Natural killer cell treated with Interleukin-12 subunit alpha and Interleukin-12 subunit beta and Interleukin-15 and Interleukin-18, amount 100 ng/mL, for 72 hours (primary cell): Measurements from ENCODE around the gene FLACC1. TPM values are rescaled to one million over a fixed set of nuclear protein-coding genes. Genes with fewer than 3 reads are reported as not detected.

ENCODE experiments used
- ATAC-seq, 2 donors: fragments of 150-1000 bp; cut with Tn5 transposase in 1 of 2; sonication (Bioruptor Pico), chemical (Tn5 transposase) in 1 of 2; 2 replicates each; pipeline ENCODE4 v1.10.0; 2021
- DNase-seq: peaks from one replicate; pipeline ENCODE4 v3.0.0; 2022; ENCODE audit warnings: low spot score
- H3K27ac Mint-ChIP-seq, 2 donors: 1 replicate in 1 of 2; 2 replicates in 1 of 2; pipeline ENCODE4 v1.8.0; 2022; ENCODE audit warnings: mixed read lengths in 2 of 2, mild to moderate bottlenecking in 1 of 2, moderate library complexity in 1 of 2
- H3K27me3 Mint-ChIP-seq, 2 donors: 1 replicate in 1 of 2; 2 replicates in 1 of 2; pipeline ENCODE4 v1.8.0; 2022; ENCODE audit warnings: mixed read lengths in 2 of 2
- H3K36me3 Mint-ChIP-seq: one replicate; pipeline ENCODE4 v1.8.0; 2022; ENCODE audit warnings: mixed read lengths
- H3K4me1 Mint-ChIP-seq, 2 donors: 1 replicate in 1 of 2; 2 replicates in 1 of 2; pipeline ENCODE4 v1.8.0; 2022; ENCODE audit warnings: low read depth in 2 of 2, mixed read lengths in 2 of 2, mild to moderate bottlenecking in 1 of 2
- H3K4me3 Mint-ChIP-seq: one replicate; pipeline ENCODE4 v1.8.0; 2022; ENCODE audit warnings: mixed read lengths
- H3K9me3 Mint-ChIP-seq: 2 replicates; pipeline ENCODE4 v1.8.0; 2022; ENCODE audit warnings: mixed read lengths
- total RNA-seq, 2 donors: library from RNA; stranded (reverse); gene quantifications; one replicate each; pipeline ENCODE4 v1.2.3, GENCODE V29; 2022

The FLACC1 gene
- total RNA-seq, 2 donors from 2014 or later, result 3.4 to 4.0 TPM

- DNase-seq (no peak), ATAC-seq (no peak)
- H3K4me3 Mint-ChIP-seq, result peak overlapping the region; percentile 93
- no peaks in the 10 kb centered on the region for H3K9me3 Mint-ChIP-seq
- H3K27ac Mint-ChIP-seq, result peak overlapping the region; percentile 93 to 98
- H3K27me3 Mint-ChIP-seq, result no peaks in the 10 kb centered on the region
- H3K36me3 Mint-ChIP-seq, result peaks cover 10% of the 10 kb centered on the region
- peaks cover 72 to 89% of the 10 kb centered on the region in 2 donors for H3K4me1 Mint-ChIP-seq
Observed at GRCh38 chr2:201261906-201262305, 95.2 kb downstream of the FLACC1 start.

DNA sequence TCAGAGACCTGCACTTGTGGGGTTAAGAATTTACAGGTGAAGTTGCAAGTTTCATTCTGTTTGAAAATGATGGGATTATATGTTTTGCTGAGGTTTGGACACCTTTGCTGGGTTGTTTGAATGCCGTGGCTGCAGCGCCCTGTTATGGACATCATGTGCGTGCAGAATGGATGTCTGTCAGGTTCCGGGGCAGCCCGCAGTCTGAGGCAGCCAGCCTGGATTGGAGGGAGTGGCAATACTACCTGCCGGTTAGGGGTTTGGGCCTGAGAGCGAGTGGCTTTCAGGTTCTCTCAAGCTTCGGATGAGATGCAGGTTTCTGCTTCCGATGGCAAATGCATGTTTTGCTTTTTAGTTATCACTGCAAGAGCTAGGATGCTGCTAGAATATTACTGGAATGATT lies 95.7 kb downstream of the FLACC1 start:
- Mint-ChIP-seq H3K27ac (peak overlapping the region; percentile 93 to 98), H3K36me3 (peaks cover 10% of the 10 kb centered on the region), H3K4me3 (peak overlapping the region; percentile 93), H3K4me1 (peaks cover 72 to 89% of the 10 kb centered on the region in 2 donors), H3K27me3 (no peaks in the 10 kb centered on the region), H3K9me3 (no peaks in the 10 kb centered on the region)
- no peak for ATAC-seq
- peak; percentile 62 for DNase-seq

- ATAC-seq (peak; percentile 76 to 87), DNase-seq (peak; percentile 84)
- Mint-ChIP-seq H3K4me1 (peaks cover 63 to 82% of the 10 kb centered on the region in 2 donors), H3K36me3 (peaks cover 10% of the 10 kb centered on the region), H3K4me3 (peak within 1 kb of the TSS; percentile 93), H3K27ac (peak within 1 kb of the TSS; percentile 93 to 98), H3K9me3 (no peaks in the 10 kb centered on the region), H3K27me3 (no peaks in the 10 kb centered on the region)
Observed at GRCh38 chr2:201260302-201260800, 96.8 kb downstream of the FLACC1 start, which contains the start of gene CASP8. CASP8 (plus strand) TSS chr2:201260536; CDS start chr2:201266487, 5,951 bp downstream.

DNA sequence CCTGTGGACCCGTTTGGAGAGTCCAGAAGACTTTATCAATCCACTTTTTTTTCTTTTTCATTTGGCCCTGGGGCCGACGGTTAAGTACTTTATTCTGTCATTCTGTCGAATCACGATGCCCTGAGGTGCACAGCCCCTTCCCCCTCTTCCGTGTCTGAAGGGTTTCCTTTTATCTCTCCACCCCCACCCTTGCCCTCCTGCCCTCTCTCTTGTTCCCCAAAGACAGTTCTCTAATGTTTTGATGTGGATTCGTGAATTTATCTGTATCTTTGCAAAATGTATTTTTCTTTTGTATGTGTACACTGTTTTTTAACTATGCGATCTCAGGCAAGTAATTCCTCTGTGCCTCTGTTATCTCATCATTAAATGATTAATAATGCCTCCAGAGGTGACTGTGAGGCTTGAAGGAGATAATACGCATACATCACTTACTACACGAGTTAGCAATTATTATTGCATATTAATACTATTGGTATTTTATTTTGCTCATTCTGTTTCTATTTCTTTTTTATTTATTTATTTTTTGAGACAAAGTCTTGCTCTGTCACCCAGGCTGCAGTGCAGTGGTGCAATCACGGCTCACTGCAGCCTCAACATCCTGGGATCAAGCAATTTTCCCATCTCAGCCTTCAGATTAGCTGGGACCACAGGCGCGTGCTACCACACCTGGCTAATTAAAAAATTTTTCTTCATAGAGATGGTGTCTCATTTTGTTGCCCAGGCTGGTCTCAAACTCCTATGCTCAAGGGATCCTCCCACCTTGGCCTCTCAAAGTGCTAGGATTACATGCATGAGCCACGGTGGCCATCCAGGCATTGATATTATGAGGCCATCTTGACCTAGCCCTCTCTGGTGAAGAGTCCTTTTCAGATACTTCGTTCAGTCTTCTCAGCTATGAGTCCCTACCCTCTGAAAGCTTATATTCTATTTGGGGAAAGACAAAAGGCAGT lies 98.2 kb downstream of the FLACC1 start:
- Mint-ChIP-seq H3K4me1 (peaks cover 64 to 76% of the 10 kb centered on the region in 2 donors), H3K4me3 (peak overlapping the region; percentile 93), H3K27ac (peak overlapping the region; percentile 93 to 98), H3K9me3 (no peaks in the 10 kb centered on the region), H3K27me3 (no peaks in the 10 kb centered on the region), H3K36me3 (peaks cover 10% of the 10 kb centered on the region)
- ATAC-seq (no peak), DNase-seq (no peak)

DNA sequence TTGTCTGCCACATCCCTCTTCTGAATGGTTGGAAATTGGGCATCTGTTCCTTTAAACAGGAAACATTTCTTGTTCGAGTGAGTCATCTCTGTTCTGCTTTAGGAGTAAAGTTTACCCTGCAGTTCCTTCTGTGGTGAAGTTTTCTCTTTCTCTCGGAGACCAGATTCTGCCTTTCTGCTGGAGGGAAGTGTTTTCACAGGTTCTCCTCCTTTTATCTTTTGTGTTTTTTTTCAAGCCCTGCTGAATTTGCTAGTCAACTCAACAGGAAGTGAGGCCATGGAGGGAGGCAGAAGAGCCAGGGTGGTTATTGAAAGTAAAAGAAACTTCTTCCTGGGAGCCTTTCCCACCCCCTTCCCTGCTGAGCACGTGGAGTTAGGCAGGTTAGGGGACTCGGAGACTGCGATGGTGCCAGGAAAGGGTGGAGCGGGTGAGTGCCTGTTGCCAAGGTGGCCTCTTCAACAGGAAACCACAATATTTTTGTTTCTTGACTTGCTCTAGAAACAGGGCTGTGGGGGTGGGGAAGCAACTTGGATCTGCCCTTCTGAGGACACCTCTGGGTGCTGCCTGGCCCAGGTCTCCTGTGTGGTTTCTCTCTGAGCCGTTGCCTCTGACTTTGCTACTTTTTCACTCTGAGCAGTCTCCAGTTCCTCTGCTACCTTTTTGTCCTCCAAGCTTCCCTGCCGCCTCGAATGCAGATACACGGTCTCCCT lies 99.0 kb downstream of the FLACC1 start:
- no peaks in the 10 kb centered on the region for H3K27me3 Mint-ChIP-seq
- H3K4me3 Mint-ChIP-seq, result peak overlapping the region; percentile 93
- peaks cover 10% of the 10 kb centered on the region for H3K36me3 Mint-ChIP-seq
- peak; percentile 85 for DNase-seq
- peak; percentile 68 to 72 for ATAC-seq
- H3K27ac Mint-ChIP-seq, result peak overlapping the region; percentile 93 to 98
- H3K9me3 Mint-ChIP-seq, result no peaks in the 10 kb centered on the region
- peaks cover 59 to 72% of the 10 kb centered on the region in 2 donors for H3K4me1 Mint-ChIP-seq

- peaks cover 5% of the 10 kb centered on the region for H3K36me3 Mint-ChIP-seq
- H3K9me3 Mint-ChIP-seq, result no peaks in the 10 kb centered on the region
- H3K27ac Mint-ChIP-seq, result peak overlapping the region; percentile 93 to 98
- peak overlapping the region; percentile 93 for H3K4me3 Mint-ChIP-seq
- H3K4me1 Mint-ChIP-seq, result peaks cover 59 to 72% of the 10 kb centered on the region in 2 donors
- peak; percentile 55 to 64 for ATAC-seq
- DNase-seq, result no peak
- no peaks in the 10 kb centered on the region for H3K27me3 Mint-ChIP-seq
Observed at GRCh38 chr2:201257381-201257955, 99.7 kb downstream of the FLACC1 start.

DNA sequence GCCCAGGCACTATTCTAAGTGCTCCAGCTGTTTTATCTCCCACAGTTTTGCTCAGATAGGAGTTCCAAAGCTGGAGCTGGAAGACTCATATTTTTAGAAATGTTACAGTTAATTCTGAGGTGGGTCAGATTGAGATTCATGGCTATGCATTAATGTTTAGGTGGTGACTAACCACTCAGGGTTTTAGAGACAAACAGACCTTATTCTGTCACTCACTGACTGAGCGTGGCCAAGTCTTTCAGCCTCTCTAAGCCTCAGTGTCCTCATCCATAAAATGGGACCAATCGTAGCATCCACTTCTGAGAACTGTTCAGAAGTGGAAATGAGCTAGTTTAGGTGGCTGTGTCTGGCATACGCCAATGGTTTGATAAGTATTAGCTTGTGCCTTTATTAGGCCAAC lies 101.1 kb downstream of the FLACC1 start:
- H3K4me3 Mint-ChIP-seq, result peak overlapping the region; percentile 93
- ATAC-seq (no peak), DNase-seq (no peak)
- H3K4me1 Mint-ChIP-seq, result peaks cover 58 to 73% of the 10 kb centered on the region in 2 donors
- no peaks in the 10 kb centered on the region for H3K36me3 Mint-ChIP-seq
- H3K27ac Mint-ChIP-seq, result peak overlapping the region; percentile 93 to 98
- no peaks in the 10 kb centered on the region for H3K9me3 Mint-ChIP-seq
- H3K27me3 Mint-ChIP-seq, result no peaks in the 10 kb centered on the region

GRCh38 chr2:201255408-201256033 lies 101.6 kb downstream of the FLACC1 start:
- no peaks in the 10 kb centered on the region for H3K27me3 Mint-ChIP-seq
- H3K27ac Mint-ChIP-seq, result peak overlapping the region; percentile 86 to 95
- H3K4me3 Mint-ChIP-seq, result no peak overlapping the region
- peaks cover 61 to 75% of the 10 kb centered on the region in 2 donors for H3K4me1 Mint-ChIP-seq
- no peak for DNase-seq
- H3K36me3 Mint-ChIP-seq, result no peaks in the 10 kb centered on the region
- H3K9me3 Mint-ChIP-seq, result peaks cover 4% of the 10 kb centered on the region
- ATAC-seq, result no peak

DNA sequence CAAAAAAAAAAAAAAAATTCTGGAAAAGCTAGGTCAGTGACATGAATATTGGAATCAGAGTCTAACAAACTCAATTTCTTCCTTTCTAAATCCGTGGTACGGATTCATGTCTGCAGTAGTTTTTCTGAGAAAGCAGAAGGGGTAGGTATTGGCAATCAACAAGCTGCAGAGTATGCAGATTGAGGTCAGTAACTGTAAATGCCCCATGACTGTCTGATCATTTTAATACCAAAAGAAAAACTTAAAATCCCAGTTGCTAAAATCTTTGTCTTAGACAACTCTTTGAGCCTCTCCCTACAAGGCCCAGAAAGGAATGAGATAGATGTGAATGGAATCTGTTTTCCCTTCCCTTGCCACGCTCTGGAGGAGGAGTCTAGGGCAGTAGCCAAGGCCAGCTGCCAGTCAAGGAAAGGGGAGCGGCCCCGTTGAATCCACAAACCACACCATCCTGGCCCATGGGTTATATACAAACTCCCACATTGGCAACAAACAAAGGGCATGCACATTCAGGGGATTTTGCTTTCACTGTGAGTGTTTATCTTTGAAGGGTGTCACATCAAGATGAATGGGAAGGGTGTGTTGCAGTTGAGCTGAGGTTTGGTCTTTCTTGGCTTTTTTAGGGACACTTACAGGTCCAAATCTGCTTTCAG lies 102.9 kb downstream of the FLACC1 start:
- DNase-seq (no peak), ATAC-seq (peak; percentile 7 to 17)
- H3K9me3 Mint-ChIP-seq, result peaks cover 6% of the 10 kb centered on the region
- peak overlapping the region; percentile 68 for H3K4me3 Mint-ChIP-seq
- peak overlapping the region; percentile 86 to 95 for H3K27ac Mint-ChIP-seq
- no peaks in the 10 kb centered on the region for H3K27me3 Mint-ChIP-seq
- H3K4me1 Mint-ChIP-seq, result peaks cover 60 to 73% of the 10 kb centered on the region in 2 donors
- peaks cover 9% of the 10 kb centered on the region for H3K36me3 Mint-ChIP-seq

GRCh38 chr2:201250741-201251140 lies 106.4 kb downstream of the FLACC1 start:
- H3K36me3 Mint-ChIP-seq, result peaks cover 9% of the 10 kb centered on the region
- no peak overlapping the region for H3K4me3 Mint-ChIP-seq
- ATAC-seq, result no peak
- H3K27ac Mint-ChIP-seq, result peak overlapping the region; percentile 30 to 55
- peaks cover 44 to 54% of the 10 kb centered on the region in 2 donors for H3K4me1 Mint-ChIP-seq
- no peak for DNase-seq
- no peaks in the 10 kb centered on the region for H3K27me3 Mint-ChIP-seq
- H3K9me3 Mint-ChIP-seq, result peaks cover 6% of the 10 kb centered on the region

- Mint-ChIP-seq H3K36me3 (peaks cover 9% of the 10 kb centered on the region), H3K27ac (peak overlapping the region; percentile 37 to 55), H3K9me3 (peaks cover 6% of the 10 kb centered on the region), H3K4me1 (peaks cover 39 to 54% of the 10 kb centered on the region in 2 donors), H3K4me3 (peak overlapping the region; percentile 29), H3K27me3 (no peaks in the 10 kb centered on the region)
- ATAC-seq (no peak), DNase-seq (no peak)
Observed at GRCh38 chr2:201249889-201250288, 107.3 kb downstream of the FLACC1 start.

- Mint-ChIP-seq H3K27me3 (no peaks in the 10 kb centered on the region), H3K9me3 (peaks cover 6% of the 10 kb centered on the region), H3K27ac (peak overlapping the region in 1 of 2 donors; percentile 3), H3K4me1 (peaks cover 30 to 45% of the 10 kb centered on the region in 2 donors), H3K36me3 (peaks cover 9% of the 10 kb centered on the region), H3K4me3 (no peak overlapping the region)
- no peak for DNase-seq
- ATAC-seq, result no peak
Observed at GRCh38 chr2:201248288-201248844, 108.8 kb downstream of the FLACC1 start.
